Tibial nerve (tissue), 4 donors: ENCODE results near the gene LRFN4. TPM values are rescaled to one million over a fixed set of nuclear protein-coding genes. Genes with fewer than 3 reads are reported as not detected.

Experiments used
- DNase-seq, 2 donors: peaks; one replicate each; pipeline ENCODE4 v3.0.0-alpha.2; 2019; ENCODE audit warnings: low spot score in 2 of 2
- H3K27ac ChIP-seq, 4 donors: fragments of 200-600 bp; sonication (generic) in 3 of 4; one replicate each; pipeline ENCODE4 v1.5.1; 2017 to 2019; ENCODE audit warnings: mild to moderate bottlenecking in 1 of 4
- H3K27me3 ChIP-seq, 2 donors: fragments of 200-600 bp; sonication (generic) in 1 of 2; one replicate each; pipeline versions ENCODE4 v1.5.1 to v1.6.0; 2017 to 2019
- H3K36me3 ChIP-seq, 3 donors: fragments of 200-600 bp; sonication (generic); one replicate each; pipeline ENCODE4 v1.5.1; 2018 to 2019
- H3K4me1 ChIP-seq, 4 donors: fragments of 200-600 bp; sonication (generic) in 3 of 4; one replicate each; pipeline ENCODE4 v1.5.1; 2017 to 2019
- H3K4me3 ChIP-seq, 4 donors: fragments of 200-600 bp; sonication (generic) in 3 of 4; one replicate each; pipeline ENCODE4 v1.5.1; 2017 to 2019; ENCODE audit warnings: mild to moderate bottlenecking in 1 of 4, moderate library complexity in 1 of 4
- H3K9me3 ChIP-seq, 4 donors: fragments of 200-600 bp; sonication (generic) in 3 of 4; one replicate each; pipeline ENCODE4 v1.5.1; 2017 to 2019
- CTCF ChIP-seq, 5 experiments: fragments of 200-600 bp in 3 of 5; fragments of 450-650 bp in 2 of 5; sonication (generic) in 3 of 5; IDR thresholded peaks; one replicate each; pipeline ENCODE4 v1.5.1; 2016 to 2019; ENCODE audit warnings: antibody characterized with exemption in 5 of 5, mild to moderate bottlenecking in 3 of 5, moderate library complexity in 2 of 5
- EP300 ChIP-seq, 2 donors: sonication (generic); formaldehyde crosslinking; IDR thresholded peaks; one replicate each; pipeline ENCODE4 v1.6.1; 2017; ENCODE audit warnings: antibody characterized with exemption in 2 of 2, mild to moderate bottlenecking in 1 of 2
- POLR2A ChIP-seq, 2 donors: fragments of 450-650 bp; IDR thresholded peaks; one replicate each; pipeline ENCODE4 v1.6.1; 2017; ENCODE audit warnings: antibody characterized with exemption in 2 of 2, mild to moderate bottlenecking in 2 of 2, moderate library complexity in 2 of 2
- WGBS, 2 donors: methylation state at CpG; one replicate each; pipeline ENCODE4 v1.1.5; 2018; 5-methylcytosine and 5-hydroxymethylcytosine counted together
- total RNA-seq, 4 donors: library from RNA; depleted of rRNA; stranded (reverse); fragments of >200 nt; gene quantifications; one replicate each; pipeline ENCODE4 v1.1.0, GENCODE V29; 2016

The LRFN4 gene
- total RNA-seq, 4 donors from 2014 or later = 9.4 to 17.1 (median 14.0) TPM

- 79 to 86% methylated on average over 2 of the region's 2 CpGs for WGBS, 2 donors
- no peak for TF ChIP-seq EP300 (IDR thresholded peaks at IDR 0.05)
- H3K36me3 ChIP-seq = no peaks in the 10 kb centered on the region
- H3K9me3 ChIP-seq = no peaks in the 10 kb centered on the region
- H3K4me1 ChIP-seq = peaks cover 0 to 14% (median 0%) of the 10 kb centered on the region in 4 donors
- H3K27me3 ChIP-seq = no peaks in the 10 kb centered on the region
- H3K4me3 ChIP-seq = no peak overlapping the region
- no peak for DNase-seq
- no peak overlapping the region for H3K27ac ChIP-seq
These were observed 37.3 kb downstream of the LRFN4 start for GRCh38 chr11:66894141-66894540.

GRCh38 chr11:66901964-66902390, 45.1 kb downstream of the LRFN4 start:
- WGBS, 2 donors = 94% methylated on average over 7 of the region's 7 CpGs
- no peak overlapping the region for H3K4me3 ChIP-seq
- no peak for DNase-seq

DNA sequence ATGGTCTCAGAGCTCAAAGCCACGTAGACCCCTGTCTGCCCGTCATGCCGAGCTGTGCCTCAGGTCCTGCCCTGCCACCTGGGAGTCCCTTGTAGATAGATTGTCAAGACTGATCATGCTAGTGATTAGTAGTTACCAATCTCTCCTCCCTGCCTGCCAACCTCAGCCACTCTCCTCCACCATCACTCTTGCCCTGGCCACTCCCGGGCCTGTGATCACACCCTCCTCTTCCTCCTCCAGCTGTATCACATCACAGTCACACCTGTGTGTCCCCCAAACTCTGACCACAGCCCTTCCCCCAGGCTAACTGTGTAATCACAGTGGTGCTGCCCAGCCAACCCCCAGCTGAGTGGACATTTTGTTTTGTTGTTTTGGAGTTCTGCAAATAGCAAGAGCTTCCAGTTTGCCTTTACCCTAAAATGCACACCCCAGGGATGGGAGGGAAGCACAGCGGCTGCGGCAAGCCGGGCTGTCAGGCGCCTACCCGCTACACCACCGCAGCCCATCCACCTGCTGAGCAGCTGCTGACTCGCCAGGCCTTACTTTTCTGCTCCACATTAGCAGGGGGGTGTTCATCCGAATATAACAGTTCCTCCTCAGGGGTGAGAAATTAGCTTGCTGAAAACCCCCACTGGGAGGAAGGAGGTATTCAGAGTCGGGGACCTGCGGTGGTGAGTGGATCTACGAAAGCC, 45.8 kb downstream of the LRFN4 start:
- H3K36me3 ChIP-seq = no peaks in the 10 kb centered on the region
- H3K4me1 ChIP-seq = peaks cover 0 to 30% (median 16%) of the 10 kb centered on the region in 4 donors
- DNase-seq = no peak
- no peak overlapping the region for H3K27ac ChIP-seq
- H3K4me3 ChIP-seq = no peak overlapping the region
- no peaks in the 10 kb centered on the region for H3K9me3 ChIP-seq
- TF ChIP-seq EP300 (IDR thresholded peaks at IDR 0.05) (no peak), CTCF (IDR thresholded peaks at IDR 0.05) (no peak), POLR2A (IDR thresholded peaks at IDR 0.05) (no peak)
- WGBS, 2 donors = 87 to 92% methylated on average over 15 of the region's 15 CpGs
- H3K27me3 ChIP-seq = no peaks in the 10 kb centered on the region

More at GRCh38 chr11:66901964-66902390, 45.1 kb downstream of the LRFN4 start:
- Histone ChIP-seq H3K4me1 (peaks cover 0 to 24% (median 10%) of the 10 kb centered on the region in 4 donors), H3K27ac (no peak overlapping the region), H3K36me3 (no peaks in the 10 kb centered on the region), H3K27me3 (no peaks in the 10 kb centered on the region), H3K9me3 (no peaks in the 10 kb centered on the region)
- no peak for TF ChIP-seq EP300 (IDR thresholded peaks at IDR 0.05)
- TF ChIP-seq CTCF (IDR thresholded peaks at IDR 0.05) = no peak
- no peak for TF ChIP-seq POLR2A (IDR thresholded peaks at IDR 0.05)

DNA sequence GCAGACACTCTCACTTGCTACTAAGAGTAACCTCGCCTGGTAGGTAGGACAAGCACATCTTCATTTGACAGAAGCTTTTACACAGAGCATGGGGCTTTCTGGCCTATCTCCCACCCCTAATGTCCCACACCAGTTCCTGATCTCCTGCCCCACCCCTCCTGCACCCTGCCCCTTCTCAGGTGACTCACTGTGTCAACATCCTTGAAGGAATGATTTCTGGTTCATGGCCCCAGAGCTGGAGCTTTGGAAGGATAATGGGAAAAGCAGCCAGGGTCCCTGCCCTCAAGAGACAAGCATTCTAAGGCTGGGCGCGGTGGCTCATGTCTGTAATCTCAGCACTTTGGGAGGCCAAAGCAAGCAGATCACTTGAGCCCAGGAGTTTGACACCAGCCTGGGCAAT, 47.2 kb downstream of the LRFN4 start:
- H3K27ac ChIP-seq = no peak overlapping the region
- TF ChIP-seq POLR2A (IDR thresholded peaks at IDR 0.05) = no peak
- TF ChIP-seq EP300 (IDR thresholded peaks at IDR 0.05) = no peak
- no peak for TF ChIP-seq CTCF (IDR thresholded peaks at IDR 0.05)
- H3K36me3 ChIP-seq = no peaks in the 10 kb centered on the region
- H3K27me3 ChIP-seq = no peaks in the 10 kb centered on the region
- peaks cover 0 to 45% (median 26%) of the 10 kb centered on the region in 4 donors for H3K4me1 ChIP-seq
- H3K9me3 ChIP-seq = no peaks in the 10 kb centered on the region
- WGBS, 2 donors = 95 to 97% methylated on average over 3 of the region's 3 CpGs
- DNase-seq = no peak
- H3K4me3 ChIP-seq = no peak overlapping the region

- WGBS, 2 donors = 81 to 83% methylated on average over 6 of the region's 6 CpGs
- no peak overlapping the region for H3K4me3 ChIP-seq
- H3K36me3 ChIP-seq = no peaks in the 10 kb centered on the region
- TF ChIP-seq EP300 (IDR thresholded peaks at IDR 0.05) (no peak), POLR2A (IDR thresholded peaks at IDR 0.05) (no peak), CTCF (IDR thresholded peaks at IDR 0.05) (no peak)
- no peak overlapping the region for H3K27ac ChIP-seq
- no peaks in the 10 kb centered on the region for H3K9me3 ChIP-seq
- H3K4me1 ChIP-seq = peaks cover 0 to 50% (median 26%) of the 10 kb centered on the region in 4 donors
- H3K27me3 ChIP-seq = no peaks in the 10 kb centered on the region
- DNase-seq = no peak
These were observed 47.7 kb downstream of the LRFN4 start for GRCh38 chr11:66904561-66904960.
